GM04503 (cell line): ENCODE data around the gene KLF16.
"Not testable (repeated sequence)": the region's sequence is repeated elsewhere in the genome, so short reads cannot be mapped to it uniquely, and the experiment has no call there.

Source experiments
- DNase-seq: peaks from one replicate; pipeline ENCODE4 v3.0.0-alpha.2; 2012; ENCODE audit warnings: low read depth

The KLF16 gene

GRCh38 chr19:1884291-1884718 lies 20.9 kb upstream of the KLF16 start:
- DNase-seq = no peak

DNA sequence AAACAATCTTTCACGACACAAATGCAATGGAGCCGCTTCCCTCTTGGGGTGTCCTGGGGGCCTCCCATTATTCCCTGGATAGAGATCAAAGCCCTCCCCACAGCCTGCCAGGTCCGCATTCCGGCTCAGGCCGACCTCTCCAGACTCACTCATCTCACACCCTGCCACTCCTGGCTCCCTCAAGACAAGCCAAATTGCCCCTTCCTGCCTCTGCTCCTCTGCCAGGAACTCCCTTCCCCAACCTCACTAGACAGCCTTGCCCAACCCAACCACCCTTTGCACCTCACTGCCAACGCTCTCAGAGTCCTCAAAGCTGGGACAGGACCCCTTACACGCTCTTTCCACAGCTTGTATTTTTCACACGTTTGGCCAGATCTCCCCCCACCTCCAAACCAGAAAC lies 20.4 kb upstream of the KLF16 start:
- no peak for DNase-seq

DNA sequence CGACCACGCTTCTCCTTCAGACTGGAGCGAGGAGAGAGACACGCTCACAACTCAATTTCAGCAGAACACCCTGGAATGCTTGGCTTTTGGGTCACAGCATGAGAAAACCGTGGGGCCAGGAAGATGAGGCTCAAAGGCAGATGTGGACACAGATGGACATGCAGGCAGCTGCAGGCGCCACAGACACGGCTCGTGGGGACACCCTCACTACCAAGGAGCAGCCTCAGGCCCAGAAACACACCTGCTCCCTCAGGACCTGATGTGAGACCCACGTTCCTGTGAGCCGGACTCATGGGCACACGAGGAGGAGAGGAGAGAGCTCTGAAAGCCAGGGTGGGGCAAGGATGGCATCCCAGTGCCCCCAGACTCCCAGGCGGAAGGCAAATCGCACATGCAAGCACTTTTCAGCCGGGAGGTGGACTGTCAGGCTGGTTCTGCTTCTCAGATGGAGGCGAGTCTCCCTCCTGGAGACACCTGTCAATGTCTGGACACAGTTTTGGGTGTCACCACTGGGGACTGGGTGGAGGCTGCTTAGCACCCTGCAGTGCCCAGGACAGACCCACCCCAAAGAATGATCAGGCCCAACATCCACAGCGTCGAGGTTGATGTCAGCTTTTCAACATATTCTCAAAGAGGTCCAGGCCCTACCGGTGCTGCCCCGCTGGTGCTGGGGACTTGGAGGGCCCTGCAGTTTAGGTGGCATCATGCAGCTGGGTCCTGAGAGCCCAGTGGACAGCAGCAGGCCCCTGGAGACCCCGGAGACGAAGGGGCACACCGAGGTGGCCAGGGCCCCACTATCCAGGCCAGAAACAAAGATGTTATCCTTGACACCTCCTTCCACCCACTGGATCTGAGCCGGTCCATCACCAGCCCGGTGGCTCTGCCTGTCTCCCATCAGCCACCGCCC lies 19.7 kb upstream of the KLF16 start:
- no peak for DNase-seq

DNA sequence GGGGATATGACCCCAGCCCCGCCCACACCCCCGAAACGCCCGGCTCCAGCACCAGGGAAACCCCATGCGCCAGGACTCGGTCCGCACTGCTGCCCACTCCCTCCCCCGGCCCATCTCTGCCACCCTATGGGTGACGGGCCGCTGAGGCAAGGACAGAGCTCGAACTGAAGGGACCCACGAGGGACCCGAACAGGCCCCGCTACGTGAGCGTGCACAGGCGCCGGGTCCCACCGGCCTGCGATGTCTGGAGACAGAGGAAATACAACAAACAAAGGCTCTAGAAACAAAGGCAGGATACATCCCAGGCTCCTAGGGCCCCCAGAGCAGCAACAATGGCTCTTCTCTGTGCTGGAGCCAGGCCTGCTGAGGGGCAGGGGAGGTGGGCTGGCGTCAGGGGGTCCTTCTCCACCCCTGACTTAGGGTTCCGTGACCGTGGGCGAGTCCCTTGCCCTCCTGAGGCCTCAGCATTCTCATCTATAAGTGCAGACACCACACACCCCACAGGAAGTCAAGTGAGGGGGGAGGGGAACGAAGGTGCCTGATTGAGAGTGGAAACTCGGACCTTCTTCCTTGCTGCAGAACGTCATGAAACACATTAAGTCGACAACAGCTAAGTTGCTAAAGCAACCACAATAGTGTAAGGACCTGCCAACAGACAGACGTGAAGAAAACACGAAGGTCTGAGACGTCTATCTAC lies 18.9 kb upstream of the KLF16 start:
- DNase-seq = no peak

- DNase-seq = not testable (repeated sequence)
These were observed 18.2 kb upstream of the KLF16 start for GRCh38 chr19:1881393-1882088.

DNA sequence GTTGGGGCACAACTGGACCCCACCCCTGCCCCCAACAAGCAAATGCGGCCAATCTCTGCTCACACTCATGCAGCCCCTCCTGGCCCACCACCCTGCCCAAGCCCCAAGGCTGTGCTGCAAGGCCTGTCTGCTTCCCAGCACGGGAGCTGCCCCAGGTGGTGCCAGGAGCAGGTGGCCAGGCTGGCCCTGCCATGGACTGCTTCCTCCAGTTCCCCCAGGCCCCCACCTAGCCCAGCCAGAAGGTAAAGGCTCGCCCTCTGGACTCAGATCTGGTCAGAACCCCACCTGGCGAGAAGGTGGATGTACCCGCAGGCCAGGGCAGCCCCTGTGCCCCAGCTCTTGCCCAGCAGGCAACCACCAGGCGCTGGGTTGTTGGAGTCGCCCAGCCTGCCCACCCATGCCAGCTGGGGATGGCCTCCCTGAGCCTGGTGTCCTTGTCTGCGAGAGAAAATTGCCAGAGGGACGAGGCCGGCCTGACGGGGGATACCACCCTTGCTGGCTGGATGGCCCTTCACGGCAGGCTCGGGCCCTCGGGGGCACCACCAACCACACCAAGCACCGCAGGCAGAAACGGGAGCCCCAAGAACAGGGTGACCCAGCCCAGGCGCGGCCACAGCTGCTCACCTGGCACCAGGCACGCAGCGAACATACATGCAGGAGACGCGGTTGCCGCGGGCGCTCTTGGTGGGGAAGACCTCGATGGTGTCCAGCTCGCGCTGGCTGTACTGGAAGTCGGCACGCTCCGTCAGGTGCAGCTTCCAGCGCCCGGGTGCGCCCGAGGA lies 17.4 kb upstream of the KLF16 start:
- no peak for DNase-seq

- DNase-seq = not testable (repeated sequence)
These were observed 16.6 kb upstream of the KLF16 start for GRCh38 chr19:1879982-1880381.

- DNase-seq = not testable (repeated sequence)
These were observed 15.2 kb upstream of the KLF16 start for GRCh38 chr19:1878583-1878982.

- not testable (repeated sequence) for DNase-seq
These were observed 13.9 kb upstream of the KLF16 start for GRCh38 chr19:1877280-1877660.

- not testable (repeated sequence) for DNase-seq
These were observed 13.3 kb upstream of the KLF16 start for GRCh38 chr19:1876496-1877279.

DNA sequence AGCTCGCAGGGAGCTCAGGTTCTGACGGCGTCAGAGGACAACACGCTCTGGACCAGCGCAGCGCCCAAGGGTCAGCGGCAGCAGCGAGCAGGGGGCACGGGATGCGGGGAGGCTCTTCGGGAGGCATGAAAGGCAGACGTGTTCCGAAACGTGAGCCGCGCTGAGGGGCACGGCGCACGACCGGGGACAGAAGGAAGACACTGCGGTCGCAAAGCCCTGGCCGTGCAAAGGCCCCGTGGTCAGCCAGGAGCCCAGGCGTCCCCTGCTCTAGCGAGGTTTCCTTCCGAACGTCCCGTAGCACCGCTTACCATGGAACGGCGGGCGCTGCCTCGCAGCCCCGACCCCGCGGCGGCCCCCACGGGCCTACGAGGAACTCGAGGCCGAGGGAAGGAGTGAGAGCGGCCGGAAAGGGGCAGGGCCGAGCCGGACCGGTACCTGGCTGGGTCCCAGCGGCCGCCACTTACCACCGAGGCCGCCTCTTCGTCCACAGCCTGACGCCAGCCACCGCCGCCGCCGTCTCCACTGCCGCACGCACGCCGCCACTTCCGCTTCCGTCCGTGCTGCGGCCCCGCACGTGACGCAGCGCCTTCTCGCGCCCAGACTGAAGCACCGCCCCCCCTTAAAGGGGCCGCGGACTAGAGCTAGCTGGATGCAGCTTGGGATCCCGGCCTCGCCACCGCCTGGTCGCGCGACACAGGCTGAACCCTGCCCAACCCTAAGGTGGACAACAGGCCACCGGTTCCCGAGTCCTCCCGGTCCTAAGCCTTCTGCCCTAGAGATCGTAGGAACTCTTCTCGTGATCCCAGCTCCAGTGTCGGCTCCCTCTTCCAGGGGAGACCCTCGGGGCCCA lies 12.5 kb upstream of the KLF16 start:
- DNase-seq = no peak

- DNase-seq = not testable (repeated sequence)
These were observed 11.9 kb upstream of the KLF16 start for GRCh38 chr19:1875265-1875645.

- DNase-seq = no peak
These were observed 11.3 kb upstream of the KLF16 start for GRCh38 chr19:1874554-1875185.

DNA sequence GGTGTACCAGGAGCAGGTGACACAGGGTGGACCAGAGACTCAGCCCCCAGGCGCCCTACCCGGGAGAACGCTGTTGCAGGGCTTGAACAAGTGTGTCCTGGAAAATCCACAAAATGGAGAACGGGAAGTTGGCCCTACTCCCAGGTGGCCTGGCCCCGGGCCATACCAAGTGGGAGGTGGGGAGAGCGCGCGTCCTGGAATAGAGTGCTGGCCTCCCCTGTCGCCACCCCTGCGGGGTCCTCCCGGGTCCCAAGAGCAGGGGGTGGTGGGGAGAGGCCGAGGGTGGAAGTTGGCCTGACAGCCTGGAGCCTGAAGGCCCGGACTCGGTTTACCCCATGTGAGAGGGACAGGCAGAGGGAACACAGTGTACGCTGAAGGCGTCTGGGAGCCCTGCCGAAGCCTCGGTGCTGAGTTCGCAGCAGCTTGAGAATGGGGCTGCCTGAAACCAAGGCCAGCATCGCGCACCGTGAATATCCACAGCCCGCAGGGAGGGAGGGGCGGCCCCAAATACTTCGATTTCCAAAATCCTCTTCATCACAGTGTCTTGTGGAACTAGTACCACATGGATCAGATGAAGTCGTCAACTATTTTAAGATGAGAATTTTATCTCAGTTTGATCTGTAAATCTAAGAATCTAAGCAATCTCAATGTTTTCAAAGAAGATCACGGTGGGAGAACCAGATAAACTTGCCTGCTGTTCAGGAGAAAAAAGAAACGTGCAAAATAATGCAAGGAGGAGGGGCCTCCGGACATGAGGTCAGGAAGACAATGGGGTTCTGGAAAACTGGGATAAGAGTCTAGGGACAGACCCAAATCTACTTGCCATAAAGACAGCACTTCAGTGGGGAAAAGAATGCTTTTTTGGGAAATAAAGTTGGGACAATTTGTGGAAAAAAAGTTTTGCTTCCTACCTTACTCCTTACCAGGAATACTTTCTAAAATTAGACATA lies 10.4 kb upstream of the KLF16 start:
- no peak for DNase-seq

- DNase-seq = no peak
These were observed 9.6 kb upstream of the KLF16 start for GRCh38 chr19:1872807-1873523.

- no peak for DNase-seq
These were observed 8.3 kb upstream of the KLF16 start for GRCh38 chr19:1871630-1872029.

GRCh38 chr19:1871140-1871597 lies 7.8 kb upstream of the KLF16 start:
- no peak for DNase-seq

- no peak for DNase-seq
These were observed 5.6 kb upstream of the KLF16 start for GRCh38 chr19:1868971-1869370.
